ENCODE results near the gene HRAS. TPM values are rescaled to one million over a fixed set of nuclear protein-coding genes. Genes with fewer than 3 reads are reported as not detected.

Gene HRAS
- total and polyA plus RNA-seq, 10 of the 15 experiments (the other 5 are each of a cell fraction or from before 2014, with no cell fraction given), result 2.8 to 72.4 (median 31.7) TPM

DNA sequence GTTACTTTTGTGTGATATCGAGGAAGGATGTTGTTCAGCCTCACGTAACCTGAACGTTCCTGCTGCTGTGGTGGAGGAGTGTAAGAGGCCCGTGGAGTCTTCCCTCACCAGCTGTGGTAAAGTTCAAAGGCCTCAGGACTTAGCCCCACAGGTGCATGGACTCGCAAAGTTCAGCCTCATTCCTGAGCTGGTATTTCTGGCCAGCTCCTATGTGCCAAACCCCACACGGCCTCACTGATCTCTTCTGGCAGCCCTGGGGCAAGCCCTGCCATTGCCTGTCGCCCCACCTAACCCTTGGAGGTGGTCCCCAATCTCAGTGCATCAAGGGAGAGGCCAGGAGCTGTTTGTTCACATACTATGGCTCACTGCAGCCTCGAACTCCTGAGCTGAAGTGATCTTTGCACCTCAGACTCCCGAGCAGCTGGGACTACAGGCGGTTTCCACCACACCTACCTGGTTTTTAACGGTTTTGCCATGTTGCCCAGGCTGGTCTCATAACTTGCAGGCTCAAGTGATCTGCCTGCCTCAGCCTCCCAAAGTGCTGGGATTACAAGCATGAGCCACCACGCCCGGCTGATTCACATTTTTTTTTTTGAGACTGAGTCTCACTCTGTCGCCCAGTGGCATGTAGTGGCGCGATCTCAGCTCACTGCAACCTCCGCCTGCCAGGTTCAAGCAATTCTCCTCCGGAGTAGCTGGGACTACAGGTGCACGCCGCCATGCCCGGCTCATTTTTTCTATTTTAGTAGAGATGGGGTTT, 43.1 kb upstream of the HRAS start:
- ChIA-PET SMC1A (ENCODE audit: uncharacterized antibody, unreplicated experiment) (interaction anchor here (0.7 kb wide), 1 partner anchor 351 kb away, joined by 3 read pairs; no protein-coding TSS in a partner anchor), POLR2A (interaction anchor here (1.5 kb wide), 1 partner anchor 18 kb away, joined by 4 read pairs; no protein-coding TSS in a partner anchor), RAD21 (ENCODE audit: unreplicated experiment) (no interaction called here), CTCF (no interaction called here)
- ATAC-seq (no peak), DNase-seq (ENCODE audit: low read depth, low spot score) (no peak), FAIRE-seq (no peak)
- in situ Hi-C loops (cut with MboI) (no loop called here), intact Hi-C loops (cut with micrococcal nuclease; ENCODE audit: unreplicated experiment) (no loop called here)
- H3K27ac ChIP-seq (ENCODE audit: control insufficient read depth, insufficient read depth), result no peak overlapping the region
- no peak overlapping the region for H2AFZ ChIP-seq (ENCODE audit: control insufficient read depth, low read depth, low read length)
- H3K9me3 ChIP-seq (replicated peaks; ENCODE audit: control insufficient read depth, insufficient read depth, low read length), result no peaks in the 10 kb centered on the region
- TF ChIP-seq BMI1 (IDR thresholded peaks at IDR 0.05; ENCODE audit: borderline replicate concordance) (no peak), NFYB (IDR thresholded peaks at IDR 0.05; ENCODE audit: insufficient read depth, low read depth, low read length) (no peak), RFX5 (IDR thresholded peaks at IDR 0.05; ENCODE audit: low read depth, low read length) (no peak), ZNF384 (IDR thresholded peaks at IDR 0.05; ENCODE audit: borderline replicate concordance, low read depth, low read length) (no peak), GATAD2B (conservative IDR thresholded peaks at IDR 0.05; ENCODE audit: low read depth) (no peak), DPF2 (IDR thresholded peaks at IDR 0.05) (no peak), ASH2L (IDR thresholded peaks at IDR 0.05; ENCODE audit: borderline replicate concordance, low read depth) (no peak), MTA2 (IDR thresholded peaks at IDR 0.05; ENCODE audit: low read depth) (no peak)
- peaks cover 0 to 3% of the 10 kb centered on the region in 2 experiments; a peak in 2 of 4 replicates for H3K27me3 ChIP-seq (replicated peaks in 1 of 2; ENCODE audit: control insufficient read depth in 2 of 2, insufficient read depth in 2 of 2, low read length in 1 of 2)
- peaks cover 53% of the 10 kb centered on the region for H3K79me2 ChIP-seq (ENCODE audit: control insufficient read depth, insufficient read depth, low read length)
- 77% methylated on average over 21 of the region's 21 CpGs for WGBS (ENCODE audit: insufficient coverage, insufficient replicate concordance, low lambda C conversion rate, missing lambda C conversion rate)
- H3K9ac ChIP-seq (ENCODE audit: control insufficient read depth, insufficient read depth, low read length), result peak overlapping the region; percentile 97
- BruUV-seq (replicated peaks), result no TSS peak
- peak overlapping the region; percentile 85 for H3K4me3 ChIP-seq
- peak overlapping the region; percentile 62 for H3K4me2 ChIP-seq (ENCODE audit: control insufficient read depth, insufficient read depth)
- peaks cover 5 to 6% of the 10 kb centered on the region in 2 experiments for H3K36me3 ChIP-seq (ENCODE audit: control insufficient read depth in 2 of 2, insufficient read depth in 2 of 2, low read length in 1 of 2)
- H3K4me1 ChIP-seq (ENCODE audit: control insufficient read depth, insufficient read depth, low read length), result peaks cover 16% of the 10 kb centered on the region
- peaks cover 28% of the 10 kb centered on the region for H4K20me1 ChIP-seq (ENCODE audit: control insufficient read depth, insufficient read depth)
